Brain microvascular endothelial cell (primary cell): ENCODE data around the gene LRP5.

Experiments used
- DNase-seq: peaks from one replicate; pipeline ENCODE4 v3.0.0-alpha.2; 2020
- H3K27ac ChIP-seq: fragments of 250-450 bp; sonication (Bioruptor Pico); 2 replicates; pipeline ENCODE4 v1.5.1; 2020; ENCODE audit warnings: mild to moderate bottlenecking, moderate library complexity
- H3K27me3 ChIP-seq: fragments of 250-450 bp; sonication (Bioruptor Pico); replicated peaks from 2 replicates; pipeline ENCODE4 v1.5.1; 2020; ENCODE audit warnings: mild to moderate bottlenecking
- H3K36me3 ChIP-seq: fragments of 250-450 bp; sonication (Bioruptor Pico); replicated peaks from 2 replicates; pipeline ENCODE4 v1.5.1; 2020; ENCODE audit warnings: mild to moderate bottlenecking
- H3K4me3 ChIP-seq: 2 replicates; pipeline ENCODE4 v1.5.1; 2011; ENCODE audit warnings: low read depth, mild to moderate bottlenecking, control low read depth, low read length, moderate library complexity
- CTCF ChIP-seq: IDR thresholded peaks from 2 replicates; pipeline ENCODE4 v1.5.1; 2011; ENCODE audit warnings: low read depth, mild to moderate bottlenecking, moderate library complexity, low read length, control low read depth, inconsistent platforms; ENCODE audit errors: missing control alignments
- in situ Hi-C: cut with HindIII; loops from 2 replicates; pipeline ENCODE4 v1.10.0; 2017; ENCODE audit warnings: low sequenced_read_pairs, low pct_ligation_motif_present

The LRP5 gene

GRCh38 chr11:68331338-68331947 is 19.1 kb downstream of the LRP5 start:
- in situ Hi-C loops, result no loop called here
- DNase-seq, result no peak
- no peak for TF ChIP-seq CTCF
- H3K27ac ChIP-seq, result no peak overlapping the region
- H3K36me3 ChIP-seq, result no peaks in the 10 kb centered on the region
- H3K27me3 ChIP-seq, result no peaks in the 10 kb centered on the region
- no peak overlapping the region for H3K4me3 ChIP-seq

- no peaks in the 10 kb centered on the region for H3K36me3 ChIP-seq
- in situ Hi-C loops, result no loop called here
- H3K27ac ChIP-seq, result no peak overlapping the region
- H3K4me3 ChIP-seq, result no peak overlapping the region
- no peaks in the 10 kb centered on the region for H3K27me3 ChIP-seq
- no peak for TF ChIP-seq CTCF
- no peak for DNase-seq
These were observed 19.8 kb downstream of the LRP5 start for GRCh38 chr11:68332186-68332585.

GRCh38 chr11:68333173-68333572 is 20.8 kb downstream of the LRP5 start:
- Histone ChIP-seq H3K27me3 (no peaks in the 10 kb centered on the region), H3K27ac (no peak overlapping the region), H3K36me3 (no peaks in the 10 kb centered on the region), H3K4me3 (no peak overlapping the region)
- DNase-seq, result no peak
- no peak for TF ChIP-seq CTCF
- in situ Hi-C loops, result no loop called here

GRCh38 chr11:68334923-68335322 is 22.5 kb downstream of the LRP5 start:
- Histone ChIP-seq H3K4me3 (no peak overlapping the region), H3K27ac (no peak overlapping the region), H3K27me3 (no peaks in the 10 kb centered on the region), H3K36me3 (no peaks in the 10 kb centered on the region)
- in situ Hi-C loops, result no loop called here
- DNase-seq, result no peak
- no peak for TF ChIP-seq CTCF

- Histone ChIP-seq H3K36me3 (no peaks in the 10 kb centered on the region), H3K27ac (no peak overlapping the region), H3K27me3 (no peaks in the 10 kb centered on the region), H3K4me3 (no peak overlapping the region)
- TF ChIP-seq CTCF, result no peak
- no peak for DNase-seq
- in situ Hi-C loops, result no loop called here
These were observed 23.3 kb downstream of the LRP5 start for GRCh38 chr11:68335683-68336082.

GRCh38 chr11:68336716-68337115 is 24.3 kb downstream of the LRP5 start:
- H3K27ac ChIP-seq, result no peak overlapping the region

More at GRCh38 chr11:68336716-68337115, 24.3 kb downstream of the LRP5 start:
- no peak for DNase-seq
- in situ Hi-C loops, result no loop called here
- TF ChIP-seq CTCF, result no peak
- Histone ChIP-seq H3K36me3 (no peaks in the 10 kb centered on the region), H3K4me3 (no peak overlapping the region), H3K27me3 (no peaks in the 10 kb centered on the region)
